HepG2 (cell line): ENCODE measurements around the gene TTLL11.

ENCODE experiments used
- BRCA1 ChIP-seq: sonication (generic); formaldehyde crosslinking; IDR thresholded peaks from 2 replicates; pipeline ENCODE4 v1.4.0; 2020; ENCODE audit warnings: missing genetic modification reagents
- EZH2 ChIP-seq: conservative IDR thresholded peaks from 2 replicates; pipeline ENCODE4 v1.6.1; 2012; ENCODE audit warnings: mild to moderate bottlenecking, low read depth, low read length, moderate library complexity
- FIP1L1 ChIP-seq: fragments of 200-400 bp; formaldehyde crosslinking; IDR thresholded peaks from 2 replicates; pipeline ENCODE4 v1.6.1; 2018; ENCODE audit warnings: low read depth, mild to moderate bottlenecking, low read length, moderate library complexity, borderline replicate concordance; ENCODE audit not compliant: insufficient read depth
- FOXK1 ChIP-seq: sonication (generic); formaldehyde crosslinking; IDR thresholded peaks from 2 replicates; pipeline ENCODE4 v1.4.0; 2020; ENCODE audit warnings: low read depth, missing genetic modification reagents, borderline replicate concordance
- KLF16 ChIP-seq, 2 experiments: sonication (generic) in 1 of 2; formaldehyde crosslinking in 1 of 2; IDR thresholded peaks; 2 replicates each; pipeline versions ENCODE4 v1.6.1 to v1.8.0; 2016 to 2023; ENCODE audit warnings: missing genetic modification reagents in 2 of 2, missing compliant biosample characterization in 1 of 2
- POLR2A ChIP-seq, 2 experiments: IDR thresholded peaks; 2 replicates each; pipeline ENCODE4 v1.6.1; 2011; ENCODE audit warnings: low read depth in 2 of 2, low read length in 2 of 2, mild to moderate bottlenecking in 1 of 2, moderate library complexity in 1 of 2; ENCODE audit not compliant: insufficient read depth in 1 of 2
- RXRA ChIP-seq: sonication (generic); formaldehyde crosslinking; IDR thresholded peaks from 2 replicates; pipeline ENCODE4 v1.5.1; 2020; ENCODE audit warnings: missing genetic modification reagents
- TRIM24 ChIP-seq: sonication (generic); formaldehyde crosslinking; IDR thresholded peaks from 2 replicates; pipeline ENCODE4 v1.8.0; 2022; ENCODE audit warnings: mild to moderate bottlenecking, missing genetic modification reagents
- ZNF24 ChIP-seq: fragments of 450-650 bp; IDR thresholded peaks from 2 replicates; pipeline ENCODE4 v1.6.1; 2017; ENCODE audit warnings: antibody characterized with exemption, mild to moderate bottlenecking
- ZNF382 ChIP-seq: sonication (generic); formaldehyde crosslinking; IDR thresholded peaks from 2 replicates; pipeline ENCODE4 v1.5.0; 2020; ENCODE audit warnings: missing genetic modification reagents, mild to moderate bottlenecking, borderline replicate concordance
- ZNF761 ChIP-seq: sonication (generic); formaldehyde crosslinking; conservative IDR thresholded peaks from 2 replicates; pipeline ENCODE4 v1.4.0; 2020; ENCODE audit warnings: mild to moderate bottlenecking, missing genetic modification reagents
- ZNF816 ChIP-seq: sonication (generic); formaldehyde crosslinking; IDR thresholded peaks from 2 replicates; pipeline ENCODE4 v1.8.0; 2022; ENCODE audit warnings: missing genetic modification reagents, mild to moderate bottlenecking, borderline replicate concordance
- TF ChIP-seq, protein P1 (sequence below): sonication (generic); formaldehyde crosslinking; IDR thresholded peaks from 2 replicates; pipeline ENCODE4 v1.5.0; 2020; ENCODE audit warnings: mild to moderate bottlenecking, missing genetic modification reagents, moderate library complexity
- TF ChIP-seq, protein P2 (sequence below): IDR thresholded peaks from 2 replicates; pipeline ENCODE4 v1.4.0; 2020; ENCODE audit warnings: mild to moderate bottlenecking, missing genetic modification reagents

DNA sequence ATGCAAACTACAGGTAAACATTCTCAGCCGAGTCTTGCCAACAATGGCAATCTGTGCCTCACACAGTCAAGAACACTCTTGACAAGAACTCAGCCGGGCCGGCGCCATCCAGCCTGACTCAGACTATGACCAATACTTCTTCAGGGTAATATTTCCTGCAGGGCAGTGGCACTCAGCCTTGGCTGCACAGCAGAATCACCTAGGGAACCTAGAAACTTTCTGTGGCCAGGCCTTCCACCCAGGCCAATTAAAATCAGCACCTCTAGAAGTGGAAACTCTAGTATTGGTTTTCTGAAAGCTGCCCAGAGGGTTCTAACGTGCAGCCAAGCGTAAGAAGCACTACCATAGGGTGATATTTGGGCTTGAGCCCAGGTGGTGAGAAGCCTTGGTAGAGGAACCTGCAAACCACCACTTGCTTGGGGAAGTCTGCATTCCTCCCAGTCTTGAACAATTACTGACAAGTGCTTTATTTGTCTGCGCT, 120.6 kb downstream of the TTLL11 start:
- TF ChIP-seq ZNF24, result no peak
- no peak for TF ChIP-seq POLR2A (IDR thresholded peaks at IDR 0.05; ENCODE audit: insufficient read depth in 1 of 2, low read depth in 2 of 2, low read length in 2 of 2)
- TF ChIP-seq, protein P1, sequence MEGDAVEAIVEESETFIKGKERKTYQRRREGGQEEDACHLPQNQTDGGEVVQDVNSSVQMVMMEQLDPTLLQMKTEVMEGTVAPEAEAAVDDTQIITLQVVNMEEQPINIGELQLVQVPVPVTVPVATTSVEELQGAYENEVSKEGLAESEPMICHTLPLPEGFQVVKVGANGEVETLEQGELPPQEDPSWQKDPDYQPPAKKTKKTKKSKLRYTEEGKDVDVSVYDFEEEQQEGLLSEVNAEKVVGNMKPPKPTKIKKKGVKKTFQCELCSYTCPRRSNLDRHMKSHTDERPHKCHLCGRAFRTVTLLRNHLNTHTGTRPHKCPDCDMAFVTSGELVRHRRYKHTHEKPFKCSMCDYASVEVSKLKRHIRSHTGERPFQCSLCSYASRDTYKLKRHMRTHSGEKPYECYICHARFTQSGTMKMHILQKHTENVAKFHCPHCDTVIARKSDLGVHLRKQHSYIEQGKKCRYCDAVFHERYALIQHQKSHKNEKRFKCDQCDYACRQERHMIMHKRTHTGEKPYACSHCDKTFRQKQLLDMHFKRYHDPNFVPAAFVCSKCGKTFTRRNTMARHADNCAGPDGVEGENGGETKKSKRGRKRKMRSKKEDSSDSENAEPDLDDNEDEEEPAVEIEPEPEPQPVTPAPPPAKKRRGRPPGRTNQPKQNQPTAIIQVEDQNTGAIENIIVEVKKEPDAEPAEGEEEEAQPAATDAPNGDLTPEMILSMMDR (CRISPR knock-in tag), result no peak
- TF ChIP-seq RXRA (CRISPR knock-in tag), result no peak
- TF ChIP-seq, protein P2, sequence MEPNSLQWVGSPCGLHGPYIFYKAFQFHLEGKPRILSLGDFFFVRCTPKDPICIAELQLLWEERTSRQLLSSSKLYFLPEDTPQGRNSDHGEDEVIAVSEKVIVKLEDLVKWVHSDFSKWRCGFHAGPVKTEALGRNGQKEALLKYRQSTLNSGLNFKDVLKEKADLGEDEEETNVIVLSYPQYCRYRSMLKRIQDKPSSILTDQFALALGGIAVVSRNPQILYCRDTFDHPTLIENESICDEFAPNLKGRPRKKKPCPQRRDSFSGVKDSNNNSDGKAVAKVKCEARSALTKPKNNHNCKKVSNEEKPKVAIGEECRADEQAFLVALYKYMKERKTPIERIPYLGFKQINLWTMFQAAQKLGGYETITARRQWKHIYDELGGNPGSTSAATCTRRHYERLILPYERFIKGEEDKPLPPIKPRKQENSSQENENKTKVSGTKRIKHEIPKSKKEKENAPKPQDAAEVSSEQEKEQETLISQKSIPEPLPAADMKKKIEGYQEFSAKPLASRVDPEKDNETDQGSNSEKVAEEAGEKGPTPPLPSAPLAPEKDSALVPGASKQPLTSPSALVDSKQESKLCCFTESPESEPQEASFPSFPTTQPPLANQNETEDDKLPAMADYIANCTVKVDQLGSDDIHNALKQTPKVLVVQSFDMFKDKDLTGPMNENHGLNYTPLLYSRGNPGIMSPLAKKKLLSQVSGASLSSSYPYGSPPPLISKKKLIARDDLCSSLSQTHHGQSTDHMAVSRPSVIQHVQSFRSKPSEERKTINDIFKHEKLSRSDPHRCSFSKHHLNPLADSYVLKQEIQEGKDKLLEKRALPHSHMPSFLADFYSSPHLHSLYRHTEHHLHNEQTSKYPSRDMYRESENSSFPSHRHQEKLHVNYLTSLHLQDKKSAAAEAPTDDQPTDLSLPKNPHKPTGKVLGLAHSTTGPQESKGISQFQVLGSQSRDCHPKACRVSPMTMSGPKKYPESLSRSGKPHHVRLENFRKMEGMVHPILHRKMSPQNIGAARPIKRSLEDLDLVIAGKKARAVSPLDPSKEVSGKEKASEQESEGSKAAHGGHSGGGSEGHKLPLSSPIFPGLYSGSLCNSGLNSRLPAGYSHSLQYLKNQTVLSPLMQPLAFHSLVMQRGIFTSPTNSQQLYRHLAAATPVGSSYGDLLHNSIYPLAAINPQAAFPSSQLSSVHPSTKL (CRISPR knock-in tag), result no peak
- TF ChIP-seq FOXK1, result no peak
- no peak for TF ChIP-seq ZNF382 (CRISPR knock-in tag)
- TF ChIP-seq EZH2, result no peak
- no peak for TF ChIP-seq BRCA1
- TF ChIP-seq FIP1L1, result no peak
- TF ChIP-seq TRIM24, result no peak
- TF ChIP-seq ZNF816 (CRISPR knock-in tag), result no peak
- TF ChIP-seq KLF16 (CRISPR knock-in tag; IDR thresholded peaks at IDR 0.05), result no peak
- no peak for TF ChIP-seq ZNF761
